ENCODE results near the gene AP4B1. TPM values are rescaled to one million over a fixed set of nuclear protein-coding genes. Genes with fewer than 3 reads are reported as not detected.
A peak's percentile ranks its signal among the peaks of the same experiment; 100 is the strongest.

AP4B1 gene
- total RNA-seq, 1 donor from 2014 or later = 21.5 TPM

DNA sequence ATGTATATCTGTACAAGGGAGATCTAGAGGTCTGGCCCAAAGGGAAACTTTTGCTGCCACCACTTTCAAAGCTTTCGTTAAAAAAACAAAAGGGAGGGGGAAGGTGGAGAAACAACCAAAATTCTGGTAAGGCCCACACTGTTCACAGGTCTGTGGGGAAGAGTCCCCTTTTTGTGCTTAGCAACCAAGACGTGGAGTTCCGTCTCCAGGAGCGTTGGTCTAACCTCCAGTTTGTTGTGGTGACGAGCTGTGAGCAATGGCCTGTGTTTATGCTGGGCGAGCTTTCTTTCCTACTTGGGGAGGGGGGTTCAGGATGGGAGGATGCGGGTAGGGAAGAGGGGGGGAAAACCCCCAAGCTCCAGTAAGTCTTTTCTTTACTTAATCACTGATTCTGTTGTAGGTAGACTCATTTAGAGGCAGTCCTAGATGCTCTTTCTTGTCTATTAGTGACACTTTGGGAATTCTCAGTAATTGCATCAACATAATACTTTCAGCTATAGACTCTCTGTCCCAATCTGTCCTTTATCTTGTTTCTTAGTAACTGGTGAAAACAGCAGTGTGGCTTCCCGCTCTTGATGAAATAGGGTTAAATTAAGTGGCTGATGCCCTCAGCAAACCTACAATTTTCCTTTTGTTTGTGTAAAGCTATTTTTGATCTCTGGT is 26.0 kb upstream of the AP4B1 start:
- no peak for DNase-seq (ENCODE audit: low spot score)

DNA sequence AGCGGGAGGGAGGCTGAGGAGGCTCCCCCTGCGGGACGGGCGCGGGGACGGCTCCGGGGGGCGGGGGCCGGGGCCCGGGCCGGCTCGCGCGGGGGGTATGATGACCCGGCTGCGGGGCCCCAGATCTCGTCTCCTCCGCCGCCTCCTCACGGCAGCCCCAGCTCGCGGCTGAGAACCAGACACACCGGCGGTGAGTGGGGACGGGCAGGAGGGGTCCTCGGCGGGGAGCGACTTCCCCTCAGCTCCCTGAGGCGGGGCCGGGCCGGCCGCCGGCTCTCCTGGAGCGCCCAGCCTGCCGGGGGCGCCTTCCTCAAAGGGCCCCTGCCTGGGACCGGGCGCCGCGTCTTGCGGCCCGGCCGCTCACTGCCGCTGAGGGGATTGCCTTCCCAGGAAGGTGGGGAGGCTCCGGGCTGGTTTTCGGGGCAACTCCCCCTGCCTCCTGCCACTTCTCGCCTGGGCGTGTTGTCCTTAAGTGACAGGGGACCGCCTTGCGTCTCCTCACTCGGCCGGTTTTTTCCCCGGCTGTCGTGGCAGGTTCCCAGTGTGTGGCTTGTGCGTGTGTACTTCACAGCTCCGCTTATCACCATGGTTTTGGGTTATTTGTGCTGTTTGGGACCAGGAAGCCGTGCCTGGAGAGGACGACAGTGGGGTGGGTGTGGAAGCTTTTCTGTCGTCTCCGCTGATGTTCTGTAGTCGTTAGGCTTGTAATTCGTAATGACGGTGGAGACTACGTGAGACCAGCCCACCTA is 25.3 kb upstream of the AP4B1 start:
- DNase-seq (ENCODE audit: low spot score) = peak; percentile 29

DNA sequence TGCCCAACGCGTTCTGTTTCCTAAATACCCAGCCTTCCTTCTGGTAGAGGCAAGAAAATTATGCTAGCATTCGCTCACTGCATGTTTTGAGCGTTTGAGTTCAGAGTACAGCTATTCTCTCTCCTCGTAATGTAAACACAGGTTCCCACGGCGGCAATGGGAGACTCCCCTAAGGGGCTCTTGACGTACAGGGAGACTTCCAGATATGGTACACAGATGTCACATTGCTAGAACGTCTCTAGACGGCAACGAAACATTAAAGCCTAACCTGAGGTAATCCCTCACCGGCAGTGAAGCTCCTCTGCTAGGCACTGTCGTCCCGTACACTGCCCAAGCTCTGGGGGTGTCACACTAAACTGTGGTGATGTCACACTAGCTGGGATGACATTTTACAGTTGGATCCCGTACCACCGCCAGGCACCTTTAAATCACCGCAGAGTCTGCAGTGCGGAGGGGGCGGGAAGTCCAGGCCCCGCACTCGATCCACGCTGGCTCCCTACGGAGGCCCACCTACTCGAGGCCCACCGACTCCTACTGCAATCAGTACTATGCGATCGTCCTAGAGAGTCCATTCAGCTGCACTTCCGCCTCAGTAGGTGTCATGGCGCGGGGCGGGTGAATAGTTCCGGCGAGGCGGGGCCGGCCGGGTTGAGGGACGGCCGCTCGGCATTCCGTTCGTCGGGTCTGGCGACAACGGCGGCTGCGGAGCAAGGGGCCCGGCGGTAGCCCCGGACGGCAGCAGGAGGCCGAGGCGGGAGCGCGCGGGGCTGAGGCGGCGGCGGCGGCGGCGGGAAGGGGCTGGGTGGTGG is 24.5 kb upstream of the AP4B1 start, which contains the start of gene HIPK1:
Gene HIPK1, plus strand, starts transcription at position 384 of the 809 bp plus-strand sequence.
- peak; percentile 94 for DNase-seq (ENCODE audit: low spot score)

DNA sequence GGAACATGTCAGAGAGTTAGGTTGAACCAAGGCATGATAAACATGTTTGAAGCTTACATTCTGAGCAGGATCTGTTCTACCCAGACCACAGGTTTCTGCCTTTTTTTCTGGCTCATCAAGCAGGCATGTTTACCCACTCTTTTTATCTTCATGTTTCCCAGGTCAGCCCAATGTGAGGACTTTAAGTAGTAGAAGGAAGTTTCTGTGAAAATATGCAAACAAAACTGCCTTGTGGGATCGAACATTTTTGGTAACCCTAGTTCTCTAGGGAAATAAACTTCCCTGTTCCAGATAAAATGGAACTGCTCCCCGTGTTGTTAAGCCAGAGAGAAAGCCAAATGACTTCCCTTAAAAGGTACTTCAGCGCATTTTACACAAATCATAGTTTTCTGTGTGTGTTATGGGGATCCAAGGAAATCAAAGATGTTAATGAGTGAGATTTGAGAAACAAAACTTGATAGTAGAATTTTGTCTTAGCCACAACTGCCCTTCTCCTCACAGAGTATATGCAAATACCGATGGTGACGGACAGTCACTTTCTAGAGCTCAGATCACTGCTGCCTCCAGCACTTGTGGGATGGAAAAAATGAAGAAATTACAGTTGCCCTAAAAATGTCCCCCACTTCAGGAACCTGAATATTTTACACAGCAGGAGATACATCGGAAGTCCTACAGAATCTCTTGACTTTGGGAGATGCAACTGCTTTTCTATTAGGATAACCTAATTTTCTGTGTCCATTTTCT is 23.8 kb upstream of the AP4B1 start:
- no peak for DNase-seq (ENCODE audit: low spot score)

DNA sequence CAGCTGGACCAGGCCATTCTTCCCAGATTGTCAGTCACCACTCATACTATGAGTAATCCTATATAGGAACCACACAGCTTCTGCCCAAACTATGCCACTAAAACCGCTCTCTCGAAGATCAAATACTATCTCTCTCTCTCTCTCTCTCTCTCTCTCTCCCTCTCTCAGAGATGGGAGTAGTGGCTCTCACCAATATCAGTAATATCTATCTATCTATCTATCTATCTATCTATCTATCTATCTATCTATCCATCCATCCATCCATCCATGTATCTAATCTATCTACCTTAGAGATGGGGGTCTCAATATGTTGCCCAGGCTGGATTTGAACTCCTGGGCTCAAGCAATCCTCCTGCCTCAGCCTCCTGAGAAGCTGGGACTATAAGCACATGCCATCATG is 19.9 kb upstream of the AP4B1 start:
- DNase-seq (ENCODE audit: low spot score) = no peak

DNA sequence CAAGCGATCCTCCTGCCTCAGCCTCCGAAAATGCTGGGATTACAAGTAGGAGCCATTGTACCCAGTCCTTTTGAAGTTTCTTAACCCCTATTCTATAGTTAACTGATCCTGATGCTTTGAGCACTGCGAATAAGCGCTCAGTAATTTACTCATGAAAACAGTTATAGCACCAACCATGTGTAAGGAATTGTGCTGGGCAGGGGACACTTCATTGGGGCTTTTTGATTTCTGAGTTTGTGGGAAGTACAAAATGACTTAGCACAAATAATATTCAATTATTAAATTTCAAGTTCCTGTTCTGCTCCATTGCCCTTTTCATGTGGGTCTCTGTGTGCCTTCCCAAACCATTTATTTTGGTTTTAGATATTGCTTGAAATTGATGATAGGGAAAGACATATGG is 18.4 kb upstream of the AP4B1 start:
- no peak for DNase-seq (ENCODE audit: low spot score)

DNA sequence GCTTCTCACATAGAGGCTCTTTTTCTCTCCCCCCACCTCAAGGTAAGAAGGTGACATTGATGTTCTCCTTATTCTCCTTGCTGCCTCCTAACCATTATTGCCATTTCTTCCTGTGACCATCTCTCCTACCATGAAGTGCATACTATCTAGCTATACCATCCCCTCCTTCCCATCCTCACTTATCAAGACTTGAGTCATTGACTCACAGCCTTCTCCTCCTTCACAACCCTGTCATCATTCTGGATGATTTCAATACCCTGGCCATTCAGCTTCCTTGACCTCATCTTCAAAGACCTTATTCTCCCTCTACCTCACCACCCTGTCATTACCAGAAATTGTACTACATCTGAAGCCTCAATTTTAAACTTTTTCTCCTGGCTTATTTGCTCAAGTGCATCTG is 13.6 kb upstream of the AP4B1 start:
- DNase-seq (ENCODE audit: low spot score) = no peak

DNA sequence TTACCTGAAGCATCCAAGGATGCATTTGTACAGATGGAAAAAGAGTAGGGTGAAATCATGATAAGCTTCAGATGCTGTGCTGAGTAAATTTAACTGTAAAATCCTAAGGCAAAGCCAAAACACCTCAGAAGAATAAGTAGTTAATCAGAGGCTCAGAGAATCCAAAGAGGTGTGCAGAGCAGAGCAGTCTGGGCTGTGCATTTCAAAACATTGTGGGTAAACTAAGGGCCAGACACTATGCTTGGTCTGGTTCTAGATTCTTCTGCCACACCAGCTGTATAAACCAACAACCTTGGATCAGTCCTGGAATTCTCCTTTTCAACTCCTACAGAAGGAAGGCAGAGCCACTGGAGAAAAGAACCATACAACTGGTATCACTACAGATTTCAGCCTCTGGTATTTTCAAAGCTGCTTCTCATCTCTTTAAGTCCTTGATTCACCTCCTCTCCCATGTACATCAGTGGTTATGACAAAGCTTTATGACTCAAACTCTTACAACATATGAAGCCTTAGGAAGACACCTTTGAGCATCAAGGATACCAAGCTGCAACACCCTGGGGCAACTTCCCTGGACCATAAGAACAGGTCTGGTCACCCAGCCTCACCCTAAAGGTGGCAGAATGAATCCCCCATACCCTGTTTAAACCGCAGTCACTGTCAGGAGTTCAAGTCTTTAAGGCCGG is 12.9 kb upstream of the AP4B1 start:
- DNase-seq (ENCODE audit: low spot score) = no peak

DNA sequence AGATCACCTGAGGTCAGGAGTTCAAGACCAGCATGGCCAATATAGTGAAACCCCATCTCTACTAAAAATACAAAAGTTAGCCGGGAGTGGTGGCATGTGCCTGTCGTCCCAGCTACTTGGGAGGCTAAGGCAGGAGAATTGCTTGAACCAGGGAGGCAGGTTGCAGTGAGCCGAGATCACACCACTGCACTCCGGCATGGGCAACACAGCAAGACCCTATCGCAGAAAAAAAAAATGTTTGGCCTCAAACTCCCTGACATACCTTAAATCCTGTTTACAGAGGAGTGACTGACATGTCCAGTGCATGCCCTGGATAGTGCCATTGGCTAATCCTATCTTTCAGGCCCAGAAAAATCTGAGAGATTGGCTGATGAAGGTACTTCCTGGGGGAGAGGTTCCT is 12.4 kb upstream of the AP4B1 start:
- DNase-seq (ENCODE audit: low spot score) = no peak

DNA sequence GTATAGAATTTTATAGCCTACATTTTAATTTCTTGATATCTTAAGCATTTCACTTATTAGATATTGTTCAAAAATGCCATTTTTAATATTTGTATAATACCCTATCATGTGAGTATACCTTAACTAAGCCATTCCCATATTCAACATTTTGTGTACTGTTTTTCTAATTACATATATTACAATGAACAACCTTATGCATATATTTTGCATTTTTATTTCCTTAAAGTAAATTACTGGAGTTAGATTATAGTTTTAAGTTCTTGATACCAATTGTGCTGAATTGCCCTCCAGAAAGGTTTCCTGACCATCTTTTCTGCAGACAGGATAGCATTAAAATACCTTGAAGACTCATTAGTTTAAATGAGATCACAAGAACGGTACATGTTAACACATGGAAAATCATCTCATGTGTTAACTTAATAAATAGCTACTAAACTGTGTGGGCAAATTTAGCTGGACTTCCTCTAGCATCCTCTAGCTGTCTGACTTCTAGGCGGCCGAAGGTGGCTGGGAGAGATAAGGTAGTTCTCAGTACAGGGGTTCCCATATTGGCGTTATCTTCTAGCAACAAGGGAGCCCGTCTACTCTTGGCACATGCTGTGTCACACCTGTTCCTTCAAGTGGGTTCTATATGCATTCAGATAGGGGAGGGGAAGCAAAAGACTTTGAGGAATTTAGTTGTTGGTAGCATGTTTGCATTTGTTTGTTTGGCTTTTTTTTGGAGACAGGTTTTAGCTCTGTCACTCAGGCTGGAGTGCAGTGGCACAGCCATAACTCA is 9.5 kb upstream of the AP4B1 start:
- DNase-seq (ENCODE audit: low spot score) = no peak

DNA sequence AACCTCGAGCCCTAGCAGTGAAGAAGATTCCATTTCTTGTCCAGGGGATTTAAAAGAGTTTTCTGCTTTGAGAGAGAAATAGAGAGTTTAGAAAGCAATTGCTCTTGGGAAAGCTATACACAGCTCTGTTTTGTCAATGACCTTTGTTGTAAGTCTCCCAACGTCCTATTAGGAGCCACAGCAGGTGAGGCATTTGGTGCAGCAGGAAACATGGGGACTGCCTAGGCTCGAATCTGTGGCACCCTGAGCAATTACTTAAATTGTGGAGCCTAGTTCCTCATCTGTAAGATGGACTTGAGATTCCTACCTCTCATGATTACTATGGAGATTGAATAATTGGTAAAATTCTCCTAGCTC is 8.7 kb upstream of the AP4B1 start:
- no peak for DNase-seq (ENCODE audit: low spot score)

DNA sequence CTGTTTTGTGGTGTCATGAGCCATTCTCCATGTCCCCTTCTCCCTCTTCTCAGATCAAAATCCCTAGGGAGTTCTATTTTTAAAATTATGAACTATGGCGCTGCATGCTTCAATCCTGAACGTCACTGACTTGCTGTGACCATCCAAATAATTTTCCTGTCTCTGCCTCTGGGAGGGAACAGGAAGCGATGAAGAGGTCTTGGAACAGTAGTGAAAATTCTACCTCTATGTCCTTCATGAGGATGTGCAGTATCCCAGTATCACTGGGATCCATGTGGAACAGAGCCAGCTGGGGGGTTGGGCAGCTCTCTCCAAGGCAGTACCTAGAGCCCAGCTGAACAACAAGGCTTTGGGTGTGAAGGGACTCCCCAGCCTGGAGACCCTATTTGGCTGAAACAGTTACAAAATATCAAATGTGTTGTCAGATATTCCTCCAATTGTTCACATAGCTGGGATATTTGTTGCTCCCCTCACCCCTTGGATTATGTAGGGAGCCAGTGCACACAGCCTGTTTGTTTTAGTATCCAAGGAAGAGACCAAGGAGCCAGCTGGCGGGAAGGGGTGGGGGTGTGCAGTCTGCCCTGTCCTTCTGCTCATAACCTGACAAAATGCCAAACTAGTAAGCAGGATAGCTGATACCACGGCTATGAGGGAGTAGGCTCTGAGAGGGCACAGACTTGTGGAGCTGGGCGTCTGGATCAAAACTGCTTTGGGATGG is 8.2 kb upstream of the AP4B1 start:
- DNase-seq (ENCODE audit: low spot score) = peak; percentile 21

DNA sequence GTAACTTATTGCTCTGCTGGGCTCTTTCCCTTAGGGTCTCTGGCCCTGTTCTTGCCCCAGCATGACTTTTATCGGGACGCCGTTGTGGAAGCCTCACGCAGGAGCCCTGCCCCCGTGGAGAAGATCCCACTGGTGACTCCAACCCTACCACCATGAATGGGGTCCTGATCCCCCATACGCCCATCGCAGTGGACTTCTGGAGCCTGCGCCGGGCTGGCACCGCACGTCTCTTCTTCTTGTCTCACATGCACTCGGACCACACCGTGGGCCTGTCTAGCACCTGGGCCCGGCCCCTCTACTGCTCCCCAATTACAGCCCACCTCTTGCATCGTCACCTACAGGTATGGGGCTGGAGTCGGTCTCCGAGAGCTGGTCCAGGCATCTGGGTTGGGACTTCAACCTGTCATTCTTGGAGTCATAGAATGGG is 849 bp upstream of the AP4B1 start:
- no peak for DNase-seq (ENCODE audit: low spot score)

DNA sequence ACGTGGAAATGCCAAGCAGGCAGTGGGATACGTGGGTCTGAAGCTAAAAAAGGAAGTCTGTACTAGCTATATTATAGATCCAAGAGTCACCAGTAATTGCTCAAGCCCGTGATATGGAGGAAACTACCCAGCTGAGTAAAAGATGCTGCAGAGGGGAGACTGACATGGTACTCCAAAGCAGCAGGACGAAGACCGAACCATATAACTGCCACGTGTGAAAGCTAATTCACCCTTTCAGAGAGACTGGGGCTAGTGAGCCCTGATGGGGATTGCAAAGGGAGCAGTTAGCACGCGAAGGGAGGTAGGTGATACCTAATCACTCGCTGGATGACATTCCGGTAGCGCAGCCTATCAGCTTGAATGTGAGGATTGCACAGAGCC is 316 bp downstream of the AP4B1 start:
- no peak for DNase-seq (ENCODE audit: low spot score)

DNA sequence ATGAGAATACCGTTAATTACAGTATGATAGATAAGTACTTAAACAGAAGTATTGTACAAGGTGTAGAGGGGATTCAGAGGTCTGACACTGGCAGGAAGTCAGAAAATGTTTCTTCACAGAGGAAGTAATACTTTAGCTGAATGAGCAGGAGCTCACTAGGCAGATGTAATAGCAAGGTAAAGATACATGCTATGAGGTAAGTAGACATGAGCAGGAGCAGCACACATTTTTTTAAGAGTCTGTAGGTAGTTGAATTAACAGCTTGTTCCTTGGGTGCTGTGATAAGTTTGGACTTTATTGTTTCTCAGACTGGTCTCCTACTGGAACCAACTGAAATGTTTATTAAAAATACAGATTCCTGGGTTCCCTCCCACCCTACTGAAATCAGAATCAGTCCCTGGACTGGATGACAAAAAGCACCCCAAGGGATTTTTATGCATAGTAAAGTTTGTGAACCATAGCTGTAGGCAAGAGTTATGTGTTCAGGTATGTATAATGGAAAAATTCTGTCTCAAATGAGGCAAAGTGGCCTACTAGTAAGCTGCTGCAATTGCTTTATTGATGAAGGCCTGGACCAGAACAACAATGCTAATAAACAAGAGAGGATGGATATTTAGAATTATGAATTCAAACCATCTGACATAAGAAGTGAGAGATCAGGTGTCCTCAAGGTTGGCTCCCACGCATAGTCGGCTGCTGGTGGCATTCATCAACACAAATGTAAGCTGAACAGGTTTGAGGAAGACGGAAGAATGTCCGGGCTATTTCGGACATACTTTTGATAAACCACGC is 902 bp downstream of the AP4B1 start:
- DNase-seq (ENCODE audit: low spot score) = no peak

DNA sequence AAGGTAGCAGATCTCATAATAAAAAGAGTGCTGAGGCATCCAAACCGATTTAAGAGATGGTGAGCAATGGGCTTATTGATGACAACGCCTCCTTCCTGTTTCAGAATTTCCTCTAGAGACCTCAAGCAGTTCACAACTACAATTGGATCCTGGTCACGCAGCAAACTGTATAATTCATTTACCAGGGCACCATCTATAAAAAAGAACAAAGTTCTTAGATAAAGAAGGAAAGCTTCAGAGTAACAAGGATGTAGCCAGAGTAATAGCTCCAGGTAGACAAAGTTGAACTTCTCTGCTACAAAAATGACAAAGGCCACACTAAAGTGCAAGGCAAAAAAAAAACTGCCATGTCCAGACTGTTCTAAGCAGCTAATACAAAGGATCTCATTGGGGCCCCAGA is 3.4 kb downstream of the AP4B1 start:
- no peak for DNase-seq (ENCODE audit: low spot score)

DNA sequence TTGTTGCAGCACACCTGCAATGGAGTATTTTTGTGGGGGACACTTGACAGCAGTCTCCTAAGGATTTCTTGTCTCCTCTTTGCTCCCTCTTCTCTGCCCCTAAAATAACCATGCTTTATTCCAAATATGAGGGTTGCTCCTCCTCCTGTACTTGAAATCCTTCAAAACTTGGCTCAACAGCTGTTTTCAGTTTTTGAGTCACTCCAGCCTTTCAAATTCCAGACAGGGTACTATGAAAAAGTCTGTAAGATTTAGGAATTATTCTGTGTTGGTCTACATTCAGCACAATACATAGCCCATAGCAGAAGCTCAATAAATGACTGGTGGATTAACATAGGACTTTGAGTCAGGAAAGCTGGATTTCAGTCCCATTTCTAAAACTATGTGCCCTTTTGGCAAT is 5.5 kb downstream of the AP4B1 start:
- DNase-seq (ENCODE audit: low spot score) = no peak

DNA sequence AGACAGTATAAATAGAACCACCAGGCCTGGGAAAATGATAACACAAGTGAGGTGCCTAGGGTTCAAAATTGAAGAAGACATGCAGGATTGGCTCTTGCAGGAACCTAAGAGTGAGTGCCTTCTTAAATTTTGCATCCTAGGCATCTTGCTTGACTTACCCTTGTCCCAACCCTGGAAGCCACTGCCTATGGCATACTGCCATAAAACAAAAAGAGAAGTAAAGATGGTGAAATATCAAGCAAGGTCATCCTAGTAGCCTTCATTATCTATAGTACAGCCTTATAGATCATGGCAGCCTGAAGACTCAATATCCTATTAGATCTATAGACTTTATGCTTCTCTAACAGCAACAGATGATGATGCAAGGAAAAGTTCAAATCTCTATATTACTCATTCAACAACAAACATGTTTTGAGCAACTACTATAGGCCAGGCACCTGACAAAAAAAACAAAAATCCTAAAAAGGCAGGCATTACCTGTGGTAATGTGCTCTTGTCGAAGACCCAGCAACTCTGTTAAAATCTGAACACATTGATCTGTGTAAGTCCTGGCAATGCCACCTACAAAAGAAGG is 6.3 kb downstream of the AP4B1 start:
- DNase-seq (ENCODE audit: low spot score) = no peak

DNA sequence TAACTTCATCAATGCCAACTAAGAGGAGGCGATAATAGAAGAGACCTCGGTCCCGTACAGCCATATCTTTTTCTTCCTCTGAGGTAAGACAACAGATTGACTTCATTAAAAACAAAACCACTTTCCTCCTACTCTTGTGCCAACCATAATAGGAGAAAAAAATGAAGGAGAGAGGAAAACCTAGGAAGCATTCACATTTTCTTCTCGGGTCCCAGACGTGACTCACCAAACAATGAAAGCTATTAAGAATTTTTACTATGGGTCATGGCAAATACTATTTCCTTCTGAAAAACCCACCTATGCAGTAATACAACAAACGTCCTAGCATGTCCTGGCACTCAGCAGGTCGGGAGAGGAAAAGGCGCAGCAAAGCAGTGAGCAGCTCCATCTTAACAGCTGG is 8.6 kb downstream of the AP4B1 start:
- no peak for DNase-seq (ENCODE audit: low spot score)
